Lower leg skin (tissue), 4 donors: ENCODE data around the gene CHAMP1. TPM values are rescaled to one million over a fixed set of nuclear protein-coding genes. Genes with fewer than 3 reads are reported as not detected.
"Not testable (repeated sequence)": the region's sequence is repeated elsewhere in the genome, so short reads cannot be mapped to it uniquely, and the experiment has no call there.

Experiments used
- DNase-seq, 2 donors: peaks; one replicate each; pipeline ENCODE4 v3.0.0-alpha.2; 2019; ENCODE audit warnings: low spot score in 2 of 2
- H3K4me3 ChIP-seq: fragments of 200-600 bp; sonication (generic); 2 replicates; pipeline ENCODE4 v1.5.1; 2017; ENCODE audit warnings: mild to moderate bottlenecking, low read depth; ENCODE audit not compliant: poor library complexity, severe bottlenecking
- POLR2A ChIP-seq, 2 donors: fragments of 450-650 bp; IDR thresholded peaks; one replicate each; pipeline ENCODE4 v1.6.1; 2016 to 2017; ENCODE audit warnings: antibody characterized with exemption in 2 of 2, mild to moderate bottlenecking in 1 of 2, moderate library complexity in 1 of 2
- WGBS, 2 donors: methylation state at CpG; one replicate each; pipeline ENCODE4 v1.1.5; 2018; 5-methylcytosine and 5-hydroxymethylcytosine counted together
- intact Hi-C: fragments of 100-400 bp; cut with DNase I; formaldehyde crosslinking; loops from one replicate; pipeline ENCODE4 v1.15.0; 2023; ENCODE audit warnings: low total_unique reads
- total RNA-seq, 4 donors: library from RNA; depleted of rRNA; stranded (reverse); fragments of >200 nt; gene quantifications; one replicate each; pipeline ENCODE4 v1.1.0, GENCODE V29; 2016
- TF ChIP-seq, protein P1 (sequence below), 3 donors: fragments of 450-650 bp; IDR thresholded peaks; one replicate each; pipeline ENCODE4 v1.5.1; 2016; ENCODE audit warnings: antibody characterized with exemption in 3 of 3, mild to moderate bottlenecking in 3 of 3, moderate library complexity in 2 of 3

CHAMP1 gene
- total RNA-seq, 4 donors from 2014 or later: 18.0 to 21.0 (median 19.7) TPM

DNA sequence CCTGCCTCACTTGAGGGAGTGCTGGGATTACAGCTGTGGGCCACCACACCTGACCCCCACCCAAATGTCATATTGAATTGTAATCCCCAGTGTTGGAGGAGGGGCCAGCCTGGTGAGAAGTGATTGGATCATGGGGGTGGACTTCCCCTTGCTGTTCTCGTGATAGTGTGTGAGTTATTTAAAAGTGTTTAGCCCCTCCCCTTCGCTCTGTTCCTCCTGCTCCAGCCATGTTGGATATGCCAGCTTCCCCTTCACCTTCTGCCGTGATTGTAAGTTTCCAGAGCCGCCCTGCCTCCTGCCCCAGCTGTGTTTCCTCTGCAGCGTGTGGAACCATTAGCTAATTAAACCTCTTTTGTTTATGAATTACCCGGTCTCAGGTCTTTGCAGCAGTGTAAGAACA lies 13.7 kb downstream of the CHAMP1 start:
- no peak overlapping the region for H3K4me3 ChIP-seq
- DNase-seq: no peak
- WGBS, 2 donors: 81 to 84% methylated on average over 6 of the region's 6 CpGs
- TF ChIP-seq, protein P1, sequence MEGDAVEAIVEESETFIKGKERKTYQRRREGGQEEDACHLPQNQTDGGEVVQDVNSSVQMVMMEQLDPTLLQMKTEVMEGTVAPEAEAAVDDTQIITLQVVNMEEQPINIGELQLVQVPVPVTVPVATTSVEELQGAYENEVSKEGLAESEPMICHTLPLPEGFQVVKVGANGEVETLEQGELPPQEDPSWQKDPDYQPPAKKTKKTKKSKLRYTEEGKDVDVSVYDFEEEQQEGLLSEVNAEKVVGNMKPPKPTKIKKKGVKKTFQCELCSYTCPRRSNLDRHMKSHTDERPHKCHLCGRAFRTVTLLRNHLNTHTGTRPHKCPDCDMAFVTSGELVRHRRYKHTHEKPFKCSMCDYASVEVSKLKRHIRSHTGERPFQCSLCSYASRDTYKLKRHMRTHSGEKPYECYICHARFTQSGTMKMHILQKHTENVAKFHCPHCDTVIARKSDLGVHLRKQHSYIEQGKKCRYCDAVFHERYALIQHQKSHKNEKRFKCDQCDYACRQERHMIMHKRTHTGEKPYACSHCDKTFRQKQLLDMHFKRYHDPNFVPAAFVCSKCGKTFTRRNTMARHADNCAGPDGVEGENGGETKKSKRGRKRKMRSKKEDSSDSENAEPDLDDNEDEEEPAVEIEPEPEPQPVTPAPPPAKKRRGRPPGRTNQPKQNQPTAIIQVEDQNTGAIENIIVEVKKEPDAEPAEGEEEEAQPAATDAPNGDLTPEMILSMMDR (IDR thresholded peaks at IDR 0.05): no peak
- TF ChIP-seq POLR2A (IDR thresholded peaks at IDR 0.05): no peak
- intact Hi-C loops: no loop called here

- no peak for DNase-seq
- intact Hi-C loops: no loop called here
- no peak overlapping the region for H3K4me3 ChIP-seq
- WGBS, 2 donors: 91 to 100% methylated on average over 1 of the region's 1 CpG
- no peak for TF ChIP-seq POLR2A (IDR thresholded peaks at IDR 0.05)
- TF ChIP-seq, protein P1 (IDR thresholded peaks at IDR 0.05): no peak
These were observed 14.3 kb downstream of the CHAMP1 start for GRCh38 chr13:114328595-114328994.

DNA sequence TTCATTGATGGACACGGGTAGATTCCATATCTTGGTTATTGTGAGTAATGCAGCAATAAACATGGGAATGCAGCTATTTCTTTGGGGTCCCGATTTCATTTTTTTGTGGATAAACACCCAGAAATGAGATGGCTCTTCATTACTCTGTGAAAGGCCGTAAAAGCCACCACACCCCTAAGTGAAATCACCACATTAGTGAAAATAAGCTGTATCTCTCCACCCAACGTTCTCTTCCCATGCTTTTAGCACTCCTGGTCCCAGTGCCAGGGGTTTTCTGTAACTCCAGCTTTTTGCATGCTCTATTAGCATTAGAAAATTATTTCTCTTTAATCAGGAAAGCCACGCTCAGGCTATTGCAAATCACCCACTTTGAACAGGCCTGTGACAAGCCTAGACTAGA lies 15.8 kb downstream of the CHAMP1 start:
- intact Hi-C loops: no loop called here
- no peak for TF ChIP-seq POLR2A (IDR thresholded peaks at IDR 0.05)
- TF ChIP-seq, protein P1 (IDR thresholded peaks at IDR 0.05): no peak

GRCh38 chr13:114333881-114334280 lies 19.6 kb downstream of the CHAMP1 start:
- WGBS, 2 donors: 74 to 89% methylated on average over 3 of the region's 3 CpGs
- DNase-seq, H3K4me3 ChIP-seq, intact Hi-C loops: not testable (repeated sequence)

More for the DNA sequence above, 15.8 kb downstream of the CHAMP1 start:
- 57 to 67% methylated on average over 5 of the region's 5 CpGs for WGBS, 2 donors
- no peak overlapping the region for H3K4me3 ChIP-seq
- no peak for DNase-seq

DNA sequence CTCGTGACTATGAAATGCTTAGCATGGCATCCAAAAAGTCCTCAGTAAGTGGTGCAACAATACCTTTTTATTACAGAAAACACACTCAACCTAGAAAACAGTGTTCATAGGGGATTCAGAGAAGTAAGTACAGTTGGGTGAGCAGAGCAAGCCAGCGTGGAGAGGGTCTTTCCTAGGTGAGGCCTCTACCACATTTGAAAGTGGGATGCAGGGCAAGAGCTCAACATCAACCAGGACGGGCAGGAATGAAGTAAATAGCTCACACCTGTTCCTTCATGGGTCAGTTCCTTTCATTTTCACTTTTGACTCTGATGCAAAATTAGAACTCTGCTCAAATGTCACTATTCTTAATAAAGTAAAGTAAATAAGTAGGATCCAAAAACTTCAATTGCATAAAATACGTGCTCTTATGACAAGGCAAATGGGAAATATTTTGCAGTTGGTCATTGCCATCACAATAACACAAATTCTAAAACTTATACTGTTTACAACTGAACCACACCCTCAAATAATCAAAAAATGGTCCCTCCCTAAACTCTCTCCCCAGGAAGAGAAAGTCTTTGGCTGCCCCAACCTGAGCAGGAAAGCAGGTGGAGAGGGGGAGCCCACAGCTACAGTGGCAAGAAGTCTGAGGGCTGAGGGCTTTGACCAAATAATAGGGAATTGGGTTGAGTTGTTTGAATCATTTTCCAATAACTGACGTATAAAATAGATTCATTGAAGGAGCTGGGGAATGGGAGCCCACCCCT lies 20.2 kb downstream of the CHAMP1 start:
- TF ChIP-seq POLR2A (IDR thresholded peaks at IDR 0.05): no peak
- TF ChIP-seq, protein P1 (IDR thresholded peaks at IDR 0.05): no peak
- intact Hi-C loops: no loop called here
- WGBS, 2 donors: 72 to 75% methylated on average over 5 of the region's 5 CpGs

GRCh38 chr13:114336457-114336856 lies 22.2 kb downstream of the CHAMP1 start:
- DNase-seq, intact Hi-C loops, H3K4me3 ChIP-seq: not testable (repeated sequence)
- WGBS, 2 donors: 78 to 94% methylated on average over 1 of the region's 1 CpG

More for the DNA sequence above, 20.2 kb downstream of the CHAMP1 start:
- DNase-seq: no peak
- no peak overlapping the region for H3K4me3 ChIP-seq

DNA sequence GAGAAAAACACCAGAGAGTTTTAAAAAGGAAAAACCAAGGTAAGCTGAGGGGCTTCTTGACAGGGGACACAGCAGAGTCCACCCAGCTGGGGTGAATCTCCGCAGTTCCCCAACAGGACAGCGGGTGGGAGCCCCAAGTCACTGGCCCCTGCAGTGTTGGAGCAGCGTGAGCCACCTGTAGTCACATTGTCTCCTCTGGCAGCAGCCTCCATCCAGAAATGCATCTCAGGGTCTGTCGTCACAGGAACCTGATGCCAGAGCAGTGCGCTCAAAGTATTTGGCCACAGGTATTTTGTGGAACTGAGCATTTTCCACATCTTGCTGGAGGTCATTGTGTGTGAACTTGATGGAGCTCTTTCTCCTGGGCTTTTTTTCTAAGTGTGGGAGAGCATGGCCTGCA lies 24.7 kb downstream of the CHAMP1 start:
- TF ChIP-seq, protein P1 (IDR thresholded peaks at IDR 0.05): no peak
- TF ChIP-seq POLR2A (IDR thresholded peaks at IDR 0.05): no peak
- intact Hi-C loops: no loop called here
- 91 to 98% methylated on average over 5 of the region's 5 CpGs for WGBS, 2 donors
- H3K4me3 ChIP-seq: no peak overlapping the region
- no peak for DNase-seq
